Measurements from ENCODE around the gene PLD1.

GRCh38 chr3:171822431-171823106 is 12.3 kb upstream of the PLD1 start:
- TF ChIP-seq FOXA1 (IDR thresholded peaks at IDR 0.05): no peak
- no peak for TF ChIP-seq CTCF (IDR thresholded peaks at IDR 0.05; ENCODE audit: low read depth, low read length, missing input control)
- TF ChIP-seq YY1 (IDR thresholded peaks at IDR 0.05): no peak
- TF ChIP-seq REST (IDR thresholded peaks at IDR 0.05): no peak
- no peak for TF ChIP-seq RAD21 (IDR thresholded peaks at IDR 0.05)
- no peak for TF ChIP-seq RXRA (IDR thresholded peaks at IDR 0.05)
- TF ChIP-seq TAF1 (conservative IDR thresholded peaks at IDR 0.05): no peak
- no peak for TF ChIP-seq GABPA (IDR thresholded peaks at IDR 0.05 in 1 of 2, conservative IDR thresholded peaks at IDR 0.05 in 1 of 2)
- no peak for TF ChIP-seq MAX (IDR thresholded peaks at IDR 0.05)
- no peak for TF ChIP-seq ZBTB33 (IDR thresholded peaks at IDR 0.05)
- TF ChIP-seq ATF3 (IDR thresholded peaks at IDR 0.05): no peak
- no peak for TF ChIP-seq SP1 (IDR thresholded peaks at IDR 0.05)
- TF ChIP-seq FOXA2 (IDR thresholded peaks at IDR 0.05): no peak
